HTR-8/SVneo (cell line): ENCODE data around the gene BMPER.
"Not testable (repeated sequence)": the region's sequence is repeated elsewhere in the genome, so short reads cannot be mapped to it uniquely, and the experiment has no call there.

ENCODE experiments used
- DNase-seq: peaks from one replicate; pipeline ENCODE4 v3.0.0; 2011; ENCODE audit warnings: low spot score, mixed read lengths; ENCODE audit not compliant: insufficient read length
- FAIRE-seq: peaks from 2 replicates; lab custom pipeline; 2011; peaks lifted over from hg19 to GRCh38; lab: Jason Lieb, UNC

The BMPER gene

DNA sequence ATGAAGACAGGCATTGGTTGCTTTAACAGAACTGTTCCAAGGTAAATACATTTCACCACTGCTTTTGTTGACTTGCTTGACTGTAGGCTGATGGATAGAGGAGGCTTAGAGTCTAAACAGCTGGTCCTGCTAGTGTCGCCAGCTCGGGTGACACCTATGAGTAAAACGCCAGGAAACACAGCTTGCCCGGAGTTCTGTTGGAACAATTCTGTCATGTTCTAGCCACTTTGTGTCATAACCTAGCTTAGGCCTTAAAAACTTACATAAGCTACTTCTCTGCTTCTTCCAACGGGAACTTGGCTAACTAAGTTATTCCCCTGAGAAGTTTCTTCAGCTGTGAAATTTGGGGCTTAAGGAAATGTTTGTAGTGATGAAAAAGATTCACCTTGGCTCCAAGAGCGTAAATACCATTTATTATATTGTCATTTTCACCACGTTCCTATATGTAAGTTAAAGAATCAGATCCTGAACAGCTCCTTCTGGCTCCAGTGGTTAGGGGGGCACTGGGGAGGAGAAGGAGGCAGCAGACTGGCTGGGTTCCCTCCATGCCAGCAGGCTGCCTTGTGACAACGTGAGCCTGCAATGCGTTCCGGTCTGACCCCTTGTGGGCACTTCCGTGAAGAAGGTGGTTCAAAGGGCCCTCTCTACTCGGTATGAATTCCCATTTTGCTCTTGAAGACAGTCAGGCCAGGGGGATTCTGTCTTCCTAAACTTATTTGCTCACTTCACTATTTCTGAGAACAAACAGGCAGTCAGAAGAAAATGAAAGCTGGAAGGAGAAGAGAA, 253.2 kb downstream of the BMPER start:
- no peak for FAIRE-seq
- DNase-seq, result peak; percentile 10

GRCh38 chr7:34160261-34160752, 255.0 kb downstream of the BMPER start:
- no peak for DNase-seq
- no peak for FAIRE-seq

DNA sequence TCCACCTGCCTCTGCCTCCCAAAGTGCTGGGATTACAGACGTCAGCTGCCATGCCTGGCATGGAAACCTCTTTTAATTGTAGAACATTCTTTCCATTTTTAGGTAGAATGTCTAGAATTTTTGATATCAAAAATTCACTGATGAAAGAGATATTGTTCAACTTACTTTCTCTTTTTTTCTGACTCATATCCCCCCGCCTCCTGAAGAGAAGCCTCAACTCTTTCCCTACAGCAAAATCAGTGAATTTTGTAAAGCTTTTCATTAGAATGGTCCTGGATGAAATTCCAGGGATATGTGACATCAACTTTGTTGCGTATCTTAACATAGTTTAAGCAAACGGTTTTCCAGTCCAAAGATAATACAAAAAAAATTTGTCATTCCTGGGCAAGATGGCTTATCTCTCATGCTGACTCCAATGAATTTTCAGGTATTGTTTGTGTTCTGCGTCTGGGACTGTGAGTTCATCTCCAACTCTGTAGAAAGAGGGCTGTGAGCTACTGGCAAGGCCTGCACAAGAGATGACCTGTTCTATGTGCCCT, 256.8 kb downstream of the BMPER start:
- DNase-seq, result no peak
- no peak for FAIRE-seq

GRCh38 chr7:34162677-34163076, 257.3 kb downstream of the BMPER start:
- FAIRE-seq (no peak), DNase-seq (no peak)

DNA sequence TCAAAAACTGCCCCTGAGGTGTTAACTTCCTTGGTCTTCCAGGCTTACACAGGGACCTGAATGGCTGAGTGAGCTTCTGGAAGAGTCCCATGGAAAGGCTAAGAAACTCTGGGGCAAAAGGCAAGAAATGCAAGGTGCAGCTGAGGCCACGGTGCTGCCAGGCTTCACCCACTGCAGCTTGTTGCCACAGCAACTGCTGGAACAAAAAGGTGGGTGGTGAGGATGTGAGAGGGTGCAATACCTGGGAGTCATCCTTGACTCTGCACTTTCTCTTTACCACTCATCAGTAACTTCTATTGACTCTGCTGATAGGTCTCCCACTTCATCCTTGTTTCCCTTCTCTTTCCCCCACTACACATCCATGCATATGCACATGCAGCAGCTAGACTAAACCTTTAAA, 258.6 kb downstream of the BMPER start:
- FAIRE-seq (no peak), DNase-seq (no peak)

DNA sequence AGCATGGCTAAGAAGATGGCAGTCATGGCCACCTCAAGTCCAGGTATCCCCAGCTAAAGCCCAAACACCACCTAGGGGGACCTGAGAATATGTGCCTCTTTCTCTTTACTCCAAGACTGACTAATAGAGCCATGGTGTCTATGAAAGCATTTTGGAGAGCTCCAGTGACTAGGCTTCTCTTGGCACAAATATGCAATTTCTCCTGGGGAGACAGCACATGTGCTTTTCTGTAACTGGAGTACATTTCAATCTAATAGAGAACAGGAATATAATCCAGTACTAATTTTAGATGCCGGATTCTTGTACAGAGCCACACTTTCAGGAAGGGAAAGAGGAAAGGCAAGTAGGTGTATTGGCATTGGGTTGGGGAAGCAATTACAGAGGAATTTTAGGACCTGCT, 260.1 kb downstream of the BMPER start:
- no peak for DNase-seq
- no peak for FAIRE-seq

- DNase-seq (peak; percentile 11), FAIRE-seq (no peak)
Observed at GRCh38 chr7:34165927-34166550, 260.7 kb downstream of the BMPER start.

- no peak for DNase-seq
- FAIRE-seq, result no peak
Observed at GRCh38 chr7:34168013-34168412, 262.7 kb downstream of the BMPER start.

GRCh38 chr7:34174688-34175616, 269.6 kb downstream of the BMPER start:
- not testable (repeated sequence) for FAIRE-seq, DNase-seq

DNA sequence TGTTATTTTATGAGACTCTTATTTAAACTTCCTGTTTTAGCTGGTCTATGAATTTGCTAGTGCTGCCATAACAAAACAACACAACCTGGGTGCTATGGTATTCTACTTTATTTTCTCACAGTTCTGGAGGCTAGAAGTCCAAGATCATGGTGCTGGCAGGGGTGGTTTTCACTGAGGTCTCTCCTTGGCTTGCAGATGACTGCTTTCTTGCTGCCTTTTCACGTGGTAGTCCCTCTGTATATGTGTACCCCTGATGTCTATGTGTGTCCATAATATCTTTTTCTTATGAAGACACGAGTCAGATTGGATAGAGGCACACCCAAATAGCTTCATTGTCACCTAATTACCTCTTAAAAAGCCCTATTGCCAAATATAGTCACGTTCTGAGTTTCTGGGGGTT, 270.5 kb downstream of the BMPER start:
- DNase-seq, result no peak
- FAIRE-seq, result no peak

- FAIRE-seq, result no peak
- no peak for DNase-seq
Observed at GRCh38 chr7:34177476-34177875, 272.1 kb downstream of the BMPER start.

DNA sequence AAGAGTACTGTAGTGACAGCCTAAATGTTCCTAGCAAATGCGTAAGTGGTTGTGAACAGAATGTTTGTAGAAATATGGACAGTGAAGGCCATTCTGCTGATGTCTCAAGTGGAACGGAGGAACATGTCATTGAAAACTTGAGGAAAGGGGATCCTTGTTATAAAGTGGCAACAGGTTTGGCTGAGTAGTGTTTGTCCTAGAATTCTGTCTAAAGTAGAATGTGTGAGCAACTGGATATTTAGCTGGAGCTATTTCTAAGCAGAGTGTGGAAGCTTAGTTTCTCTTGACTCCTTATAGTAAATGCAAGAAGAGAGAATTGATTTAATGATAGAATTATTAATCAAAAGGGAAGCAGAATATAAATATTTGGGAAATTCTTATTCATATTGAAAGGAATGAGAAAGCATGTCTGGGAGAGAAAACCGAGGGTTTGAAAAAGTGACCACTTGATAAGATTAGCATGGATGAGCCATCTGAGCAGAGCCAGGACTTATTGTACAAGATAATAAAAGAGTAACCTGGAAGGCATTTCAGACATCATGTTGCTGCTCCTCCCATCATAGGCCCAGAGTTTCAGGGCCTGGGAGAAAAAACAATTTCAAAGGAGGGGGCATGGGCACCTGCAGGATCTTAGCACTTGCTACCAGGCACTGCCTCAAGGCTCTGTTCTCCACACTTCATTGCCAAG, 276.1 kb downstream of the BMPER start:
- FAIRE-seq, result no peak
- no peak for DNase-seq

DNA sequence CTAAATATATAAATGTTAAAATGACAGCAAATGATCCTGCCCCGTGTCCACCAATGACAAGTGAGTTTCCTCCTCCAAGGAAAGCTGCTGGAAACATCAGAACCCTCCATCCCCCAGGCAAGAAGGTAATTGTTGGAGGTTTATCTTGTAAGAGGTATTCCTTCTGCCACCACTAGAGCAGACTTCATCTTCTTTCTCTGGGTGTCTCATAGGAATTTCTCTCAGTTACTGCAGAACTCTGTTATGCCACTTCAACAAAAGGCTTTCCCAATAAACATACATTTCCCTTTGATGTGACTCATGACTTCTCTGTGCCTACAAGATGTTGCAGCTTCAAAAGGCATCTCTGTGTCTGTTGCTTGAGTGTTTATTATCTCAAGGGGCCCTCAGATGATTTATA, 279.1 kb downstream of the BMPER start:
- FAIRE-seq, result no peak
- no peak for DNase-seq

DNA sequence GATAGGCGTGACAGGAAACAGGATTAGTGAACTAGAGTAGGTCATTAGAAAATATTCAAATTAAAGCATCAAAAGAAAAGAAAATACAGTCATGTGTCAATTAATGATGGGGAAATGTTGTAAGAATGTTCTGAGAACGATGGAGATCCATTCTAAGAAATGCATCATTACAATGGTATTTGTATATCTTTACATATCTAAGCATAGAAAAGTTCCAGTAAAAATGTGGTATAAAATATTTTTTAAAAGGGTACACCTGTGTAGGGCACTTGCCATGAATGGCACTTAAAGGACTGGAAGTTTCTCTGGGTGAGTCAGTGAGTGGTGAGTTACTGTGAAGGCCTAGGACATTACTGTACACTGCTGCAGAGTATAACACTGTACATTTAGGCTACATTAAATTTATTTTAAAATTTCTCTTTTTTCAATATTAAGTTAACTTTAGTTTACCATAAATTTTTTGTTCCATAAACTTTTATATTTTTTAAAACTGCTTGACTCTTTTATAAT, 282.5 kb downstream of the BMPER start:
- FAIRE-seq, result no peak

DNA sequence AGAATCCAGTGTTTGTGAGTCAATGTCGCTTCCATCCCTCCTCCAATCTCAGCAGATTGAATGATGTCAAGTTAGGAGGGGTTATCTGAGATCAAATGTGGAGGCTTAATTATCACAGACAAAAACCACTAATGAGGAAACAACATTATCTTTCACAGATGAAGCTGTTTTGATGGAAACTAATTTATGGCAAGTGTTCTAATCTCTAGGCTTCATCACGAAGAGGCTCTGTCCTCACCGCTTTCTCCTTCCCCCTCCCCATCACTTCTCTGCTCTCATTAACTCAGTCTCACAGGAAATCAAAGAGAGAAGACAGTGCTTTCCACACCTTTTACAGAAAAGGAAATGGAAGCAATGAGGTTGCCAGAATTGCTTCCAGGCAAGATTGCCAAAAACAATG, 283.7 kb downstream of the BMPER start:
- DNase-seq (no peak), FAIRE-seq (no peak)

More for the DNA sequence above, 282.5 kb downstream of the BMPER start:
- no peak for DNase-seq

- DNase-seq (no peak), FAIRE-seq (no peak)
Observed at GRCh38 chr7:34190299-34190698, 285.0 kb downstream of the BMPER start.

DNA sequence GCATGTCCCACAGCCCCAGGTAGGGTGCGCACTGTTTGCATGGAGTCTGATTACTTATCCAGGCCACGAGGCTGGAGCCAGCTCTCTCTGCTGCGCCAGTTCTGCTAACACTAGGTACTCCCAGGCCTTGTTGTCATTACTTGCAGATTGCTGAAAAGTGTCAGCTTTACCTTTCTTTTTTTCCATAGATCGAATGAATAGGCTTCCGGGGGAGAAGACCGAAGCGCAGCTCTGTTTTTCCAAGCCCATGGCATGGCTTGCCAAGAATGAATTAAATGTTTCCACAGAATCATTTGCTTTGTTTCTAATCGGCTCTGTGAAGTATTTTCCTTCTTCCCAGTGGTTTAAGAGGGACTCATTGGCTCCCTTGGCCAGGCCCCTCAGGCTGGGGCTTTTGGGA, 285.8 kb downstream of the BMPER start:
- FAIRE-seq (no peak), DNase-seq (no peak)

DNA sequence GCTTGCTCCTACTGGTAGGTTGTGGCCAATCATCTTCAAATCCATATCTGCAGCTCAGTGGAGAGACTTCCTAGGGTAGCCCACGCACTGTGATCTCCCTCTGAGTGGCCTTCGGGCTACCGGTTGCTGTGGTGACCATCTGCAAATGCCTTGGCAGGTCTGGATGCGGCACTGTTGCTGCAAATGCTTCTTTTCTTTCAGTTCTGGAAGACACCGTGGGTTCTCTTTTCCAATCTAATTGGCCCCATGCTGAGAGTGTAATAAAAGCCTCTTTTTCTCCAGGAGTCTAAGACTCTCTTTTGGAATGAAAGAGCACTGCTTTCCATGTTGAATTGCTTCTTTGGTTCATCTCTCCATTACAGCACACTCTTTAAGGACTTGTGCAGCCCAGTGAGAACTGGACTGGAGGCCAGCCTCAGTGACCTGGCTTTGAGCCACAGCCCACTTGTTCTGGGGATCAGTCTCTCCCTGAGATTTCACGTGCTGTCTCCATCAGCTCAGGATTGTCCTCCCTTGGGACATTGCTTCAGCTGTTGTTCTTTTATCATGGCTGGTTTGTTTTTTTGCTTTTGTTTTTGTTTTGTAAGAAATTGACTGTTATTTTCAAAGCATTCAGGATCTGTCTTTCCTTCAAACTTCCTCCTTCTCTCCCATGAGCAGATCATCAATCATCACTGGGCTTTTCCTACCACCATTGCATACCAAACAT, 286.6 kb downstream of the BMPER start:
- FAIRE-seq (no peak), DNase-seq (no peak)

DNA sequence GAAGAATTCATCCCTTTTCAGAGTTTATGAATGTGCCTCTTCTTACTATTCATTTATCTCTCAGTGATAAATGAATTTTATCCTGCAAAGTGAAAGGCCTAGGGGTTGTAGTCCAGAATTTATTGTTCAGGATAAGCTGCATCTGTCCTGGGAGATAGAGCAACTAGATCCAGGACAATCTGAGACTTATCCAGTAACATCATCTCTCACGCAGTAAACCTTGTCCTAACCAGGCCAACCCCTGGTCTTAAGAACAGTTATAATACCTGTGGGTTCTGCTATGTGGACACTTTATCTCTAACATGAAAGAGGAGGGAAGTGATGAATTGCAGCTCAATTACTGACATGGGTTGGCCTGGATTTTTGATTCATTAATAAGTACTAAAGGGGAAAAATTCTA, 287.6 kb downstream of the BMPER start:
- FAIRE-seq (no peak), DNase-seq (no peak)
